Lung (tissue), 12 donors: ENCODE measurements around the gene HMGN1. TPM values are rescaled to one million over a fixed set of nuclear protein-coding genes. Genes with fewer than 3 reads are reported as not detected.

Experiments
- ATAC-seq: fragments of 200-7000 bp; cut with Tn5 transposase; one replicate; pipeline ENCODE4 v1.9.1; 2020; ENCODE audit warnings: moderate number of reproducible peaks; ENCODE audit not compliant: insufficient read depth, low FRiP score
- DNase-seq, 3 donors: peaks; one replicate each; pipeline ENCODE4 v3.0.0-alpha.2; 2013 to 2017
- H3K27ac ChIP-seq, 2 donors: one replicate each; pipeline ENCODE4 v1.5.1; 2013; ENCODE audit warnings: mild to moderate bottlenecking in 2 of 2, moderate library complexity in 2 of 2, control low read depth in 1 of 2, inconsistent platforms in 1 of 2, low read depth in 1 of 2, low read length in 1 of 2
- H3K27me3 ChIP-seq, 3 donors: one replicate each; pipeline ENCODE4 v1.5.1; 2013; ENCODE audit warnings: low read length in 2 of 3; ENCODE audit not compliant: control insufficient read depth in 3 of 3, insufficient read depth in 3 of 3
- H3K36me3 ChIP-seq, 4 donors: one replicate each; pipeline ENCODE4 v1.5.1; 2013; ENCODE audit warnings: low read length in 4 of 4, mild to moderate bottlenecking in 1 of 4, moderate library complexity in 1 of 4; ENCODE audit not compliant: control insufficient read depth in 4 of 4, insufficient read depth in 4 of 4
- H3K4me1 ChIP-seq, 5 donors: one replicate each; pipeline ENCODE4 v1.5.1; 2013; ENCODE audit warnings: low read length in 5 of 5, mild to moderate bottlenecking in 2 of 5, moderate library complexity in 1 of 5; ENCODE audit not compliant: control insufficient read depth in 5 of 5, insufficient read depth in 5 of 5
- H3K4me3 ChIP-seq: one replicate; pipeline ENCODE4 v1.5.1; 2013; ENCODE audit warnings: mild to moderate bottlenecking, control low read depth, moderate library complexity
- H3K9ac ChIP-seq, 2 donors: one replicate each; pipeline ENCODE4 v1.5.1; 2013; ENCODE audit warnings: low read length in 2 of 2, control low read depth in 1 of 2; ENCODE audit not compliant: insufficient read depth in 1 of 2
- H3K9me3 ChIP-seq, 4 donors: one replicate each; pipeline ENCODE4 v1.5.1; 2013; ENCODE audit warnings: low read length in 3 of 4, mild to moderate bottlenecking in 1 of 4, moderate library complexity in 1 of 4; ENCODE audit not compliant: control insufficient read depth in 4 of 4, insufficient read depth in 3 of 4
- CTCF ChIP-seq: IDR thresholded peaks from 2 replicates; pipeline ENCODE4 v1.5.1; 2012; ENCODE audit warnings: mild to moderate bottlenecking; ENCODE audit errors: control extremely low read depth, extremely low read depth
- WGBS, 2 donors: extraction: QIAGEN DNeasy Blood & Tissue Kit; methylation state at CpG; one replicate each; pipeline ENCODE4 v1.1.7; 2013; 5-methylcytosine and 5-hydroxymethylcytosine counted together
- polyA plus RNA-seq, 2 donors: library from polyadenylated mRNA; stranded (reverse); fragments of 200-250 nt; gene quantifications; one replicate each; pipeline ENCODE4 v1.2.1, GENCODE V29; 2013
- total RNA-seq, 2 donors: library from RNA; depleted of rRNA in 1 of 2; stranded (reverse); fragments of >200 nt in 1 of 2; gene quantifications; one replicate each; pipeline ENCODE4 v1.2.1, GENCODE V29; 2014 to 2021
- donor health status: control.
- donor health status: control.
- donor health status: Bipolar disorder and iron deficiency.
- donor health status: healthy.
- donor health status: DM: yes; HTN: yes; CAD: no.

The HMGN1 gene
- total and polyA plus RNA-seq, 4 donors, result 124 to 375 (median 166) TPM

- Histone ChIP-seq H3K27me3 (no peaks in the 10 kb centered on the region), H3K4me1 (peaks cover 0 to 34% (median 15%) of the 10 kb centered on the region in 5 donors), H3K4me3 (no peak overlapping the region), H3K27ac (no peak overlapping the region), H3K36me3 (peaks cover 12 to 37% (median 14%) of the 10 kb centered on the region in 4 donors), H3K9me3 (no peaks in the 10 kb centered on the region), H3K9ac (no peak overlapping the region)
- ATAC-seq (no peak), DNase-seq (no peak)
- 85 to 87% methylated on average over 6 of the region's 6 CpGs for WGBS, 2 donors
- TF ChIP-seq CTCF, result no peak
Measured at GRCh38 chr21:39345440-39345839, 3.4 kb downstream of the HMGN1 start.

- Histone ChIP-seq H3K4me1 (peaks cover 0 to 31% (median 15%) of the 10 kb centered on the region in 5 donors), H3K9ac (no peak overlapping the region), H3K4me3 (no peak overlapping the region), H3K27me3 (no peaks in the 10 kb centered on the region), H3K27ac (no peak overlapping the region), H3K36me3 (peaks cover 12 to 37% (median 14%) of the 10 kb centered on the region in 4 donors), H3K9me3 (no peaks in the 10 kb centered on the region)
- ATAC-seq (no peak), DNase-seq (no peak)
- WGBS, 2 donors, result 81 to 89% methylated on average over 5 of the region's 5 CpGs
- no peak for TF ChIP-seq CTCF
Measured at GRCh38 chr21:39344848-39345247, 4.0 kb downstream of the HMGN1 start.

- DNase-seq, result no peak
- TF ChIP-seq CTCF, result no peak
- WGBS, 2 donors, result 96 to 97% methylated on average over 6 of the region's 6 CpGs
- Histone ChIP-seq H3K4me3 (no peak overlapping the region), H3K9ac (no peak overlapping the region), H3K27ac (no peak overlapping the region), H3K36me3 (peaks cover 8 to 33% (median 14%) of the 10 kb centered on the region in 4 donors), H3K4me1 (peaks cover 0 to 14% (median 8%) of the 10 kb centered on the region in 5 donors), H3K9me3 (no peaks in the 10 kb centered on the region), H3K27me3 (no peaks in the 10 kb centered on the region)
- no peak for ATAC-seq
Measured at GRCh38 chr21:39341249-39341923, 7.5 kb downstream of the HMGN1 start.

- 87 to 91% methylated on average over 6 of the region's 6 CpGs for WGBS, 2 donors
- Histone ChIP-seq H3K27me3 (no peaks in the 10 kb centered on the region), H3K36me3 (peaks cover 8 to 31% (median 14%) of the 10 kb centered on the region in 4 donors), H3K9me3 (no peaks in the 10 kb centered on the region), H3K4me3 (no peak overlapping the region), H3K9ac (no peak overlapping the region), H3K4me1 (peaks cover 0 to 9% (median 7%) of the 10 kb centered on the region in 5 donors), H3K27ac (no peak overlapping the region)
- ATAC-seq (no peak), DNase-seq (no peak)
- TF ChIP-seq CTCF, result no peak
Measured at GRCh38 chr21:39340687-39341086, 8.2 kb downstream of the HMGN1 start.
